GM23338 (cell line): ENCODE data around the gene TLNRD1. TPM values are rescaled to one million over a fixed set of nuclear protein-coding genes. Genes with fewer than 3 reads are reported as not detected.

ENCODE experiments used
- ATAC-seq: fragments of 200-7000 bp; cut with Tn5 transposase; 3 replicates; pipeline ENCODE4 v1.9.1; 2020
- DNase-seq: peaks from one replicate; pipeline ENCODE4 v3.0.0-alpha.2; 2015; ENCODE audit warnings: low spot score
- H2AFZ ChIP-seq: fragments of 200-600 bp; sonication (generic); 2 replicates; pipeline ENCODE4 v1.8.0; 2016; ENCODE audit warnings: antibody characterized with exemption, mild to moderate bottlenecking, moderate library complexity
- H3F3A ChIP-seq: fragments of 200-600 bp; sonication (generic); replicated peaks from 2 replicates; pipeline ENCODE4 v1.8.0; 2017; ENCODE audit warnings: antibody characterized with exemption, mixed run types, low read depth
- H3K27ac ChIP-seq: fragments of 200-600 bp; sonication (generic); 2 replicates; pipeline ENCODE4 v1.6.1; 2016; ENCODE audit warnings: low read depth
- H3K27me3 ChIP-seq: fragments of 200-600 bp; sonication (generic); 2 replicates; pipeline ENCODE4 v1.8.0; 2016; ENCODE audit warnings: mild to moderate bottlenecking, mixed run types, moderate library complexity; ENCODE audit not compliant: insufficient read depth
- H3K36me3 ChIP-seq: fragments of 200-600 bp; sonication (generic); 2 replicates; pipeline ENCODE4 v1.8.0; 2016; ENCODE audit warnings: mild to moderate bottlenecking; ENCODE audit not compliant: insufficient read depth
- H3K4me1 ChIP-seq: fragments of 200-600 bp; sonication (generic); 2 replicates; pipeline ENCODE4 v1.8.0; 2016; ENCODE audit warnings: mild to moderate bottlenecking, moderate library complexity; ENCODE audit not compliant: insufficient read depth
- H3K4me2 ChIP-seq: fragments of 200-600 bp; sonication (generic); 2 replicates; pipeline ENCODE4 v1.7.1; 2017; ENCODE audit warnings: mixed run types
- H3K4me3 ChIP-seq: fragments of 200-600 bp; sonication (generic); 2 replicates; pipeline ENCODE4 v1.6.1; 2016; ENCODE audit warnings: mixed run types
- H3K79me2 ChIP-seq: fragments of 200-600 bp; sonication (generic); replicated peaks from 2 replicates; pipeline ENCODE4 v1.8.0; 2017; ENCODE audit warnings: mild to moderate bottlenecking; ENCODE audit not compliant: insufficient read depth
- H3K9me2 ChIP-seq: fragments of 200-600 bp; sonication (generic); 2 replicates; pipeline ENCODE4 v1.8.0; 2017; ENCODE audit not compliant: insufficient read depth
- H4K20me1 ChIP-seq: fragments of 200-600 bp; sonication (generic); replicated peaks from 2 replicates; pipeline ENCODE4 v1.8.0; 2017; ENCODE audit warnings: mild to moderate bottlenecking; ENCODE audit not compliant: insufficient read depth
- H3K27ac Mint-ChIP-seq: 2 replicates; pipeline ENCODE4 v1.8.0; 2020; ENCODE audit warnings: inconsistent platforms, mild to moderate bottlenecking, moderate library complexity, mixed read lengths
- H3K27me3 Mint-ChIP-seq: 3 replicates; pipeline ENCODE4 v1.8.0; 2022; ENCODE audit warnings: low read depth, mild to moderate bottlenecking, moderate library complexity, mixed read lengths, inconsistent platforms; ENCODE audit not compliant: insufficient read depth, poor library complexity
- H3K36me3 Mint-ChIP-seq: 3 replicates; pipeline ENCODE4 v1.8.0; 2021; ENCODE audit warnings: low read depth, mild to moderate bottlenecking, inconsistent platforms, moderate library complexity, mixed read lengths
- H3K4me1 Mint-ChIP-seq: 3 replicates; pipeline ENCODE4 v1.8.0; 2020; ENCODE audit warnings: mild to moderate bottlenecking, inconsistent platforms, mixed read lengths
- H3K4me3 Mint-ChIP-seq: 3 replicates; pipeline ENCODE4 v1.8.0; 2021; ENCODE audit warnings: moderate library complexity, mild to moderate bottlenecking, inconsistent platforms, mixed read lengths
- H3K9me3 Mint-ChIP-seq: 3 replicates; pipeline ENCODE4 v1.8.0; 2020; ENCODE audit warnings: moderate library complexity, mild to moderate bottlenecking, inconsistent platforms, mixed read lengths
- CREB1 ChIP-seq: fragments of 250-450 bp; sonication (Bioruptor Pico); IDR thresholded peaks from 2 replicates; pipeline ENCODE4 v1.5.0; 2020; ENCODE audit warnings: low read depth, mild to moderate bottlenecking, moderate library complexity
- CTCF ChIP-seq, 2 experiments: fragments of 200-600 bp in 1 of 2; sonication (generic) in 1 of 2; conservative IDR thresholded peaks; 2 replicates each; pipeline versions ENCODE4 v1.5.1 to v1.6.1; 2016 to 2017; ENCODE audit warnings: antibody characterized with exemption in 2 of 2, low read depth in 2 of 2, mild to moderate bottlenecking in 2 of 2, moderate library complexity in 1 of 2
- ETS1 ChIP-seq: IDR thresholded peaks from 2 replicates; pipeline ENCODE4 v1.6.1; 2016; ENCODE audit warnings: antibody characterized with exemption
- EZH2 ChIP-seq: fragments of 200-600 bp; sonication (generic); IDR thresholded peaks from one replicate; pipeline ENCODE4 v1.8.0; 2017; ENCODE audit warnings: antibody characterized with exemption, mild to moderate bottlenecking, low read depth; ENCODE audit not compliant: unreplicated experiment
- EZH2phosphoT487 ChIP-seq: fragments of 200-600 bp; sonication (generic); IDR thresholded peaks from one replicate; pipeline ENCODE4 v1.8.1; 2018; ENCODE audit warnings: antibody characterized with exemption; ENCODE audit not compliant: unreplicated experiment
- JUNB ChIP-seq: IDR thresholded peaks from one replicate; pipeline ENCODE4 v1.6.1; 2016; ENCODE audit warnings: antibody characterized with exemption; ENCODE audit not compliant: unreplicated experiment
- NANOG ChIP-seq: IDR thresholded peaks from 2 replicates; pipeline ENCODE4 v1.6.1; 2016; ENCODE audit warnings: antibody characterized with exemption, borderline replicate concordance
- POLR2AphosphoS5 ChIP-seq: IDR thresholded peaks from 2 replicates; pipeline ENCODE4 v1.6.1; 2016; ENCODE audit warnings: antibody characterized with exemption, low read depth
- REST ChIP-seq: IDR thresholded peaks from one replicate; pipeline ENCODE4 v1.6.1; 2018; ENCODE audit warnings: antibody characterized with exemption; ENCODE audit not compliant: unreplicated experiment
- STAT1 ChIP-seq: IDR thresholded peaks from one replicate; pipeline ENCODE4 v1.6.1; 2016; ENCODE audit warnings: antibody characterized with exemption; ENCODE audit not compliant: unreplicated experiment
- ZNF114 ChIP-seq: fragments of 250-450 bp; sonication (Bioruptor Pico); IDR thresholded peaks from 2 replicates; pipeline ENCODE4 v1.5.0; 2020; ENCODE audit warnings: mild to moderate bottlenecking, moderate library complexity
- ZNF331 ChIP-seq: fragments of 250-450 bp; sonication (Bioruptor Pico); IDR thresholded peaks from 2 replicates; pipeline ENCODE4 v1.5.0; 2020; ENCODE audit warnings: low read depth, mild to moderate bottlenecking, moderate library complexity
- ZNF462 ChIP-seq: fragments of 250-450 bp; sonication (Bioruptor Pico); IDR thresholded peaks from 2 replicates; pipeline ENCODE4 v1.5.0; 2020; ENCODE audit warnings: mild to moderate bottlenecking, moderate library complexity
- polyA plus RNA-seq: library from polyadenylated mRNA; unstranded; fragments of >200 nt; fragmentation: Nextera tagmentation; extraction: Ambion mirVana; gene quantifications from 2 replicates; pipeline ENCODE4 v1.2.1, GENCODE V29; 2016
- total RNA-seq: library from RNA; depleted of rRNA; stranded (reverse); fragments of >200 nt; shearing (Covaris generic); gene quantifications from 2 replicates; pipeline ENCODE4 v1.2.3, GENCODE V29; 2014

Gene TLNRD1
- total and polyA plus RNA-seq, 2 experiments from 2014 or later, result 6.7 to 27.3 TPM

- ATAC-seq, result no peak
- no peak for DNase-seq
- Histone ChIP-seq H4K20me1 (no peaks in the 10 kb centered on the region), H3K4me2 (no peak overlapping the region), H3F3A (no peaks in the 10 kb centered on the region), H3K4me1 (no peaks in the 10 kb centered on the region; the same call in 1 of the 2 replicates), H3K27me3 (no peaks in the 10 kb centered on the region), H3K79me2 (no peaks in the 10 kb centered on the region), H3K4me3 (no peak overlapping the region), H2AFZ (no peak overlapping the region), H3K27ac (no peak overlapping the region), H3K36me3 (no peaks in the 10 kb centered on the region), H3K9me2 (0 out of 2 replicates have a peak, but pooled peaks cover 2% of the 10 kb centered on the region)
- peaks cover 14% of the 10 kb centered on the region for H3K4me1 Mint-ChIP-seq
- H3K36me3 Mint-ChIP-seq, result peaks cover 11% of the 10 kb centered on the region; the same call in 2 of the 3 replicates
- no peak overlapping the region for H3K27ac Mint-ChIP-seq
- H3K9me3 Mint-ChIP-seq, result peaks cover 10% of the 10 kb centered on the region
- H3K4me3 Mint-ChIP-seq, result no peak overlapping the region
- TF ChIP-seq EZH2phosphoT487 (no peak), ZNF331 (no peak), REST (no peak), ZNF462 (no peak), ETS1 (no peak), CREB1 (CRISPR knock-in tag) (no peak), CTCF (conservative IDR thresholded peaks at IDR 0.05; ENCODE audit: low read depth in 2 of 2) (no peak), EZH2 (no peak), NANOG (no peak), POLR2AphosphoS5 (no peak), STAT1 (no peak), ZNF114 (no peak), JUNB (no peak)
- H3K27me3 Mint-ChIP-seq, result peaks cover 5% of the 10 kb centered on the region
Measured at GRCh38 chr15:81030301-81030750, 29.6 kb downstream of the TLNRD1 start.
